ENCODE data around the gene UBXN1.

DNA sequence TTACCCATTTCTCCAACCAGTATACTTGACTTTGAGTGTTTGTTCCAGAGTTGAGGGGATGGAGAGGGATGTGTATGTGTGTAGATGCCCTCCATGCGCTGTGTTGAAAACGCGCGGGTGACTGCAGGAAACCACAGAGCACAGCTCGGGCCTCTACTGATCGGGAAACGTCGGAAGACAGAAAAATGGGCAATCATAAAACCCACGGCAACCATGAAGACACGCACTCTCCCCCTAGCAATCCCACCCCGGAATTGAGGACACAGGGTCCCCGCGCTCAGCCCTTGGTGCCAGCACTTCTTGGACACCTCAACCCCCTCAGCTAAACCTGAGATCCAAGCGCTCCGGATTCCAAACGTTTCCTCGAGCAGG, 7.7 kb downstream of the UBXN1 start:
- TF ChIP-seq, protein P1, sequence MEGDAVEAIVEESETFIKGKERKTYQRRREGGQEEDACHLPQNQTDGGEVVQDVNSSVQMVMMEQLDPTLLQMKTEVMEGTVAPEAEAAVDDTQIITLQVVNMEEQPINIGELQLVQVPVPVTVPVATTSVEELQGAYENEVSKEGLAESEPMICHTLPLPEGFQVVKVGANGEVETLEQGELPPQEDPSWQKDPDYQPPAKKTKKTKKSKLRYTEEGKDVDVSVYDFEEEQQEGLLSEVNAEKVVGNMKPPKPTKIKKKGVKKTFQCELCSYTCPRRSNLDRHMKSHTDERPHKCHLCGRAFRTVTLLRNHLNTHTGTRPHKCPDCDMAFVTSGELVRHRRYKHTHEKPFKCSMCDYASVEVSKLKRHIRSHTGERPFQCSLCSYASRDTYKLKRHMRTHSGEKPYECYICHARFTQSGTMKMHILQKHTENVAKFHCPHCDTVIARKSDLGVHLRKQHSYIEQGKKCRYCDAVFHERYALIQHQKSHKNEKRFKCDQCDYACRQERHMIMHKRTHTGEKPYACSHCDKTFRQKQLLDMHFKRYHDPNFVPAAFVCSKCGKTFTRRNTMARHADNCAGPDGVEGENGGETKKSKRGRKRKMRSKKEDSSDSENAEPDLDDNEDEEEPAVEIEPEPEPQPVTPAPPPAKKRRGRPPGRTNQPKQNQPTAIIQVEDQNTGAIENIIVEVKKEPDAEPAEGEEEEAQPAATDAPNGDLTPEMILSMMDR (conservative IDR thresholded peaks at IDR 0.05; ENCODE audit: low read length), result no peak
- TF ChIP-seq EZH2phosphoT487 (IDR thresholded peaks at IDR 0.05; ENCODE audit: borderline replicate concordance, low read depth, low read length), result no peak
